IMR-90 (cell line): ENCODE measurements around the gene KDM3B. TPM values are rescaled to one million over a fixed set of nuclear protein-coding genes. Genes with fewer than 3 reads are reported as not detected.

Experiments used
- ATAC-seq: fragments of 200-7000 bp; cut with Tn5 transposase; 2 replicates; pipeline ENCODE4 v1.9.1; 2020; ENCODE audit warnings: low read depth, mild to moderate bottlenecking, moderate library complexity
- BruUV-seq: library from RNA; stranded (reverse); fragments of 400-500 nt; replicated peaks from 2 replicates; lab custom pipeline; 2021; lab: Mats Ljungman, UMichigan
- CTCF ChIA-PET: fragments of 300-600 bp; formaldehyde crosslinking; extraction: SDS; loops from one replicate; lab custom pipeline; 2021; ENCODE audit warnings: antibody characterized with exemption; lab: Yijun Ruan, JAX
- POLR2A ChIA-PET: fragments of 300-600 bp; sonication (Branson Sonifier 250); formaldehyde crosslinking; loops from one replicate; lab custom pipeline; 2022; ENCODE audit warnings: antibody characterized with exemption; ENCODE audit not compliant: unreplicated experiment; lab: Charles Lee
- DNase-seq: peaks from one replicate; pipeline ENCODE4 v3.0.0; 2013
- H2AFZ ChIP-seq: replicated peaks from 2 replicates; pipeline ENCODE3; 2013; ENCODE audit warnings: low read length, mild to moderate bottlenecking; ENCODE audit not compliant: poor library complexity
- H2AK5ac ChIP-seq: 2 replicates; pipeline ENCODE4 v1.6.1; 2013; ENCODE audit warnings: low read depth, low read length, inconsistent platforms
- H2AK9ac ChIP-seq: replicated peaks from 2 replicates; pipeline ENCODE3; 2013; ENCODE audit warnings: mild to moderate bottlenecking, low read depth, low read length, moderate library complexity; ENCODE audit not compliant: poor library complexity
- H2BK120ac ChIP-seq: 2 replicates; pipeline ENCODE4 v1.6.1; 2013; ENCODE audit warnings: low read depth, low read length, inconsistent platforms
- H2BK15ac ChIP-seq: 3 replicates; pipeline ENCODE4 v1.6.1; 2013; ENCODE audit warnings: low read depth, low read length, inconsistent platforms
- H2BK20ac ChIP-seq: 2 replicates; pipeline ENCODE4 v1.6.1; 2013; ENCODE audit warnings: low read depth, mild to moderate bottlenecking, inconsistent platforms, low read length, moderate library complexity
- H2BK5ac ChIP-seq: 2 replicates; pipeline ENCODE4 v1.6.1; 2013; ENCODE audit warnings: mild to moderate bottlenecking, low read depth, low read length, inconsistent platforms; ENCODE audit not compliant: poor library complexity, severe bottlenecking
- H3K14ac ChIP-seq: replicated peaks from 2 replicates; pipeline ENCODE4 v1.6.1; 2013; ENCODE audit warnings: low read depth, low read length, inconsistent platforms
- H3K18ac ChIP-seq: 2 replicates; pipeline ENCODE4 v1.6.1; 2013; ENCODE audit warnings: low read depth, low read length, control low read depth
- H3K23ac ChIP-seq: 2 replicates; pipeline ENCODE4 v1.6.1; 2013; ENCODE audit warnings: low read depth, low read length, inconsistent platforms
- H3K27ac ChIP-seq: 2 replicates; pipeline ENCODE4 v1.5.1; 2013; ENCODE audit warnings: mild to moderate bottlenecking, control low read depth, low read length; ENCODE audit not compliant: insufficient read depth
- H3K27me3 ChIP-seq: 2 replicates; pipeline ENCODE4 v1.6.1; 2013; ENCODE audit warnings: low read length; ENCODE audit not compliant: control insufficient read depth, insufficient read depth
- H3K36me3 ChIP-seq: 2 replicates; pipeline ENCODE4 v1.6.1; 2013; ENCODE audit warnings: low read length, mixed read lengths; ENCODE audit not compliant: control insufficient read depth, insufficient read depth
- H3K4ac ChIP-seq: 2 replicates; pipeline ENCODE4 v1.6.1; 2013; ENCODE audit warnings: low read depth, low read length, inconsistent platforms
- H3K4me1 ChIP-seq: 2 replicates; pipeline ENCODE4 v1.6.1; 2013; ENCODE audit warnings: low read length, mixed read lengths; ENCODE audit not compliant: control insufficient read depth, insufficient read depth
- H3K4me2 ChIP-seq: 2 replicates; pipeline ENCODE4 v1.6.1; 2013; ENCODE audit warnings: low read depth, mild to moderate bottlenecking, control low read depth, low read length, moderate library complexity
- H3K4me3 ChIP-seq: 2 replicates; pipeline ENCODE4 v1.5.1; 2013; ENCODE audit warnings: low read depth, mild to moderate bottlenecking, control low read depth, low read length, moderate library complexity; ENCODE audit not compliant: insufficient read depth
- H3K56ac ChIP-seq: 2 replicates; pipeline ENCODE4 v1.6.1; 2013; ENCODE audit warnings: low read length, inconsistent platforms; ENCODE audit not compliant: insufficient read depth; ENCODE audit errors: extremely low read depth
- H3K79me1 ChIP-seq, 2 experiments: 2 replicates each; pipeline ENCODE4 v1.6.1; 2013; ENCODE audit warnings: low read length in 2 of 2, inconsistent platforms in 1 of 2, low read depth in 1 of 2
- H3K9ac ChIP-seq: 2 replicates; pipeline ENCODE4 v1.6.1; 2013; ENCODE audit warnings: low read depth, low read length, control low read depth
- H3K9me1 ChIP-seq: 2 replicates; pipeline ENCODE4 v1.6.1; 2013; ENCODE audit warnings: low read length, inconsistent platforms; ENCODE audit not compliant: insufficient read depth
- H3K9me3 ChIP-seq: 2 replicates; pipeline ENCODE4 v1.6.1; 2013; ENCODE audit warnings: low read length; ENCODE audit not compliant: control insufficient read depth, insufficient read depth
- H4K20me1 ChIP-seq: 2 replicates; pipeline ENCODE4 v1.6.1; 2013; ENCODE audit warnings: low read length, inconsistent platforms; ENCODE audit not compliant: insufficient read depth
- H4K5ac ChIP-seq: 2 replicates; pipeline ENCODE4 v1.6.1; 2013; ENCODE audit warnings: mild to moderate bottlenecking, low read depth, low read length, control low read depth
- H4K8ac ChIP-seq, 2 experiments: 2 replicates each; pipeline ENCODE4 v1.6.1; 2013; ENCODE audit warnings: low read depth in 2 of 2, low read length in 2 of 2, control low read depth in 1 of 2, inconsistent platforms in 1 of 2
- H4K91ac ChIP-seq: 2 replicates; pipeline ENCODE4 v1.6.1; 2013; ENCODE audit warnings: low read depth, low read length, inconsistent platforms; ENCODE audit not compliant: insufficient read depth
- MAFK ChIP-seq: IDR thresholded peaks from 2 replicates; pipeline ENCODE4 v1.6.1; 2012; ENCODE audit warnings: low read depth, low read length, improper control_type of control experiment
- NFE2L2 ChIP-seq: fragments of 150-350 bp; IDR thresholded peaks from 2 replicates; pipeline ENCODE4 v1.6.1; 2016; ENCODE audit warnings: low read depth, mild to moderate bottlenecking, low read length
- WGBS, 2 experiments: methylation state at CpG; one replicate each; pipeline versions ENCODE4 v1.1.5 to v1.1.7; 2013; ENCODE audit warnings: missing lambda C conversion rate in 2 of 2; ENCODE audit not compliant: insufficient read length in 1 of 2; ENCODE audit errors: extremely low coverage in 2 of 2; 5-methylcytosine and 5-hydroxymethylcytosine counted together
- dilution Hi-C: fragments of 300-500 bp; cut with HindIII; formaldehyde crosslinking; loops from one replicate; pipeline ENCODE4 v1.14.3; 2018; ENCODE audit warnings: low sequenced_read_pairs; ENCODE audit not compliant: unreplicated experiment
- in situ Hi-C: fragments of 300-500 bp; cut with MboI; formaldehyde crosslinking; loops from 3 replicates; pipeline ENCODE4 v1.14.3; 2019; ENCODE audit warnings: low sequenced_read_pairs, inconsistent platforms, mixed read lengths
- intact Hi-C: fragments of 100-400 bp; cut with micrococcal nuclease; formaldehyde crosslinking; loops from 2 replicates; pipeline ENCODE4 v1.10.0; 2022
- polyA plus RNA-seq, 3 experiments: library from polyadenylated mRNA; depleted of rRNA; stranded (reverse); fragments of >200 nt; gene quantifications; 2 replicates each; pipeline ENCODE4 v1.2.3, GENCODE V29; 2012; ENCODE audit warnings: low replicate concordance in 1 of 3
- total RNA-seq: library from RNA; depleted of rRNA; stranded (reverse); fragments of >200 nt; gene quantifications from 2 replicates; pipeline ENCODE4 v1.2.3, GENCODE V29; 2012

KDM3B gene
- total and polyA plus RNA-seq, 2 of the 4 experiments (the other 2 are of a cell fraction) = 19.4 to 35.8 TPM

GRCh38 chr5:138470322-138471051, 118.0 kb downstream of the KDM3B start:
- peaks cover 20% of the 10 kb centered on the region for H3K9me1 ChIP-seq
- no peak overlapping the region for H2AFZ ChIP-seq
- ATAC-seq (peak; percentile 12), DNase-seq (no peak)
- peaks cover 2% of the 10 kb centered on the region; the same call in 1 of the 2 replicates for H3K27me3 ChIP-seq
- H2BK15ac ChIP-seq = no peak overlapping the region
- no peak overlapping the region for H3K56ac ChIP-seq
- no peak overlapping the region for H3K23ac ChIP-seq
- WGBS, 2 experiments = no CpG with 5 or more reads among the region's 3 CpGs
- H3K4me3 ChIP-seq = no peak overlapping the region
- H3K14ac ChIP-seq = no peak overlapping the region
- dilution Hi-C loops = no loop called here
- peaks cover 18% of the 10 kb centered on the region for H3K36me3 ChIP-seq
- BruUV-seq = no TSS peak
- no peak overlapping the region for H2BK120ac ChIP-seq
- no peak overlapping the region for H2AK5ac ChIP-seq
- peaks cover 10% of the 10 kb centered on the region; the same call in 1 of the 2 replicates for H3K4me1 ChIP-seq
- H4K8ac ChIP-seq = no peak overlapping the region
- H3K9ac ChIP-seq = no peak overlapping the region
- no peak overlapping the region for H3K18ac ChIP-seq
- intact Hi-C loops = no loop called here
- no peaks in the 10 kb centered on the region for H3K9me3 ChIP-seq
- H4K5ac ChIP-seq = no peak overlapping the region
- no peak overlapping the region for H2AK9ac ChIP-seq
- no peak overlapping the region for H3K4me2 ChIP-seq
- no peak overlapping the region for H3K4ac ChIP-seq
- no peak overlapping the region for H2BK5ac ChIP-seq
- no peak overlapping the region for H2BK20ac ChIP-seq
- H3K27ac ChIP-seq = no peak overlapping the region
- no peak for TF ChIP-seq MAFK
- peak; percentile 44 for TF ChIP-seq NFE2L2
- peaks cover 9 to 35% of the 10 kb centered on the region in 2 experiments for H3K79me1 ChIP-seq
- in situ Hi-C loops = no loop called here
- ChIA-PET POLR2A (interaction anchor here (0.6 kb wide), 1 partner anchor 104 kb away, joined by 3 read pairs; no protein-coding TSS in a partner anchor), CTCF (no interaction called here)
- H4K20me1 ChIP-seq = peaks cover 55% of the 10 kb centered on the region
- H4K91ac ChIP-seq = no peak overlapping the region
